Measurements from ENCODE around the gene CACNG6. TPM values are rescaled to one million over a fixed set of nuclear protein-coding genes. Genes with fewer than 3 reads are reported as not detected.

The CACNG6 gene, protein sequence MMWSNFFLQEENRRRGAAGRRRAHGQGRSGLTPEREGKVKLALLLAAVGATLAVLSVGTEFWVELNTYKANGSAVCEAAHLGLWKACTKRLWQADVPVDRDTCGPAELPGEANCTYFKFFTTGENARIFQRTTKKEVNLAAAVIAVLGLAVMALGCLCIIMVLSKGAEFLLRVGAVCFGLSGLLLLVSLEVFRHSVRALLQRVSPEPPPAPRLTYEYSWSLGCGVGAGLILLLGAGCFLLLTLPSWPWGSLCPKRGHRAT
- 5.7 TPM for total RNA-seq

DNA sequence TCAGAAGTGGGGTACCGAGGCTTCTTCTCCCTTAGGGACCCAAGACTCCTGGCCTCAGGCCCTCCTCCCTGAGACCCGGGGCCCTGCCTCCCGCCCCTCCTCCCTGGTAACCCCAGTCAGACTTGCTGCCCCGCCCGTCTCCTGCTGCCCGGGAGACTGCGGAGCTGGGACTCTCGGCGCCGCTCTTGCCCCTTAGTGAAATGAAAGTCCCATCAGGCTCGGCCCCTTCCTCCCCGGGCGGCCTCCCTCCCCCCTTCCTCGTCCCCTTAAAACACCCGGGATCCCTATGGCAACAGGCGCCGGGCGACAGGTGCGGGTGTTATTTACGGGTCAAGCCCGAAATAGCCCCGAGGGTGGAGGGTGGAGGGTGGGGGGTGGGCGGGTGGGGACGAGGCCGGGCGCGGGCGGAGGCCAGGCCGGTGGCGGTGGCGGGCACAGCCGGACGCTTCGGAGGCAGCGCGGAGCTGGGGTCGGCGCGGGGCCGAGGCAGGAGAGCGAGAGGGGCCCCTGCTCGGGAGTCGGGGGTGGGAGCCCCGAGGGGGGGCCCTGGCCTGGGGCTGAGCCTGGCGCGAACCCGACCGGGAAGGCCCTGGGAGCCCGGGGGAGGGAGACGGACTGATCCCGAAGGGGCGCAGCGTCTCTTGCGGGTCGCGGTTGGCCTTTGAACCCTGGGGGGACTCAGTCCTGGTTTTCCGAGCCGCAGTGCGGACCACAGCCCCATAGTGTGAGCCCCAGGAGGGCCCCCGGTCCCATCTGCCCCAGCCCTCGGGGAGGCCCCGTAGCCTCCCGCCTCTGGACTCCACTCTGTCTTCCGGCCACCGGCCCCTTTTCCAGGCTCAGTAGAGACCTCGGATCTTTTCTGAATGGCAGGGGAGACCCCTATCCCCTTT lies at the start of gene CACNG6:
TSS of gene CACNG6 (plus strand) at position 414 of the 890 bp plus-strand sequence. CDS start 1,241 bp downstream, outside the sequence.

GRCh38 chr19:53962887-53963431 lies 28.5 kb upstream of the CACNG6 start, which contains the start of gene CACNG8:
Gene CACNG8, plus strand, starts transcription at chr19:53962937.

Small RNA genes lying within 50 kb of the gene (small RNA-seq; reads per million reads assigned to genes)
- not detected for gene AC012314.20 (ENCODE audit: low replicate concordance)

Other genes starting within 250 kb of the CACNG6 start
- 1.5 TPM for gene NLRP12, start 167.3 kb upstream of the CACNG6 start, total RNA-seq
- 46.3 TPM for gene MYADM, start 123.8 kb upstream of the CACNG6 start, total RNA-seq
- gene PRKCG, start 109.4 kb upstream of the CACNG6 start, total RNA-seq, result 1.4 TPM
- 0.76 TPM for gene CACNG7, start 82.4 kb upstream of the CACNG6 start, total RNA-seq
- gene CACNG8, start 28.7 kb upstream of the CACNG6 start, total RNA-seq, result 0.23 TPM
- gene VSTM1, start 72.3 kb downstream of the CACNG6 start, total RNA-seq, result 2.9 TPM
- 0.18 TPM for gene TARM1, start 89.7 kb downstream of the CACNG6 start, total RNA-seq
- 1.3 TPM for gene OSCAR, start 109.2 kb downstream of the CACNG6 start, total RNA-seq
- gene NDUFA3, start 111.2 kb downstream of the CACNG6 start, total RNA-seq, result 30.8 TPM
- gene TFPT, start 124.0 kb downstream of the CACNG6 start, total RNA-seq, result 10.2 TPM
- 46.2 TPM for gene PRPF31, start 124.1 kb downstream of the CACNG6 start, total RNA-seq
- gene CNOT3, start 146.1 kb downstream of the CACNG6 start, total RNA-seq, result 11.9 TPM
- 5.4 TPM for gene LENG1, start 168.1 kb downstream of the CACNG6 start, total RNA-seq
- gene TMC4, start 181.5 kb downstream of the CACNG6 start, total RNA-seq, result 38.7 TPM
- 47.6 TPM for gene MBOAT7, start 197.9 kb downstream of the CACNG6 start, total RNA-seq
- 65.2 TPM for gene TSEN34, start 199.7 kb downstream of the CACNG6 start, total RNA-seq
- 2,181 TPM for gene RPS9, start 209.2 kb downstream of the CACNG6 start, total RNA-seq
- gene LILRB3, start 231.4 kb downstream of the CACNG6 start, total RNA-seq, result 18.0 TPM

All from metanephros (tissue), 2 donors.